Adipose tissue (tissue), 3 donors: ENCODE results near the gene HOXC10. TPM values are rescaled to one million over a fixed set of nuclear protein-coding genes. Genes with fewer than 3 reads are reported as not detected.

Experiments used
- H3K27ac ChIP-seq: one replicate; pipeline ENCODE4 v1.5.1; 2013; ENCODE audit warnings: low read depth, low read length
- WGBS, 3 donors: extraction: QIAGEN DNeasy Blood & Tissue Kit; methylation state at CpG; one replicate each; pipeline ENCODE4 v1.1.7; 2013; 5-methylcytosine and 5-hydroxymethylcytosine counted together
- polyA plus RNA-seq, 3 donors: library from polyadenylated mRNA; stranded (reverse); fragments of 200-250 nt; gene quantifications; one replicate each; pipeline ENCODE4 v1.2.3, GENCODE V29; 2013
- donor health status: healthy with polysubstance abuse.
- donor health status: Bipolar disorder and iron deficiency.
- donor health status: healthy.

HOXC10 gene
- polyA plus RNA-seq, 3 donors, result 0.22 to 0.63 TPM; not detected in 1

- 8 to 21% (median 20%) methylated on average over 15 to 16 of the region's 16 CpGs for WGBS, 3 donors
- no peak overlapping the region for H3K27ac ChIP-seq
These were observed 54.6 kb downstream of the HOXC10 start for GRCh38 chr12:54039417-54040147.

Other genes with a start within 250 kb of the HOXC10 start
- not detected for gene CISTR, start 233.2 kb upstream of the HOXC10 start, polyA plus RNA-seq
- gene HOXC13, start 46.3 kb upstream of the HOXC10 start, polyA plus RNA-seq, result under 1 TPM in 2 of 3 donors, not detected in 1; 0.03 to 0.45 TPM
- under 1 TPM in 1 of 3 donors, not detected in 2; 0.02 TPM for gene HOXC12, start 30.2 kb upstream of the HOXC10 start, polyA plus RNA-seq
- not detected for gene HOXC11, start 12.0 kb upstream of the HOXC10 start, polyA plus RNA-seq
- not detected for gene HOTAIR, start 10.2 kb upstream of the HOXC10 start, polyA plus RNA-seq
- 1 to 10 TPM in 1 of 3 donors, under 1 TPM in 2; 0.28 to 1.0 (median 0.45) TPM for gene HOXC9, start 15.0 kb downstream of the HOXC10 start, polyA plus RNA-seq
- under 1 TPM; 0.13 to 0.67 (median 0.33) TPM for gene HOXC8, start 23.8 kb downstream of the HOXC10 start, polyA plus RNA-seq
- gene HOXC6, start 43.3 kb downstream of the HOXC10 start, polyA plus RNA-seq, result 1 to 10 TPM in 1 of 3 donors, under 1 TPM in 2; 0.56 to 3.1 (median 0.95) TPM
- 1 to 10 TPM in 1 of 3 donors, under 1 TPM in 2; 0.14 to 2.0 (median 0.18) TPM for gene HOXC5, start 47.9 kb downstream of the HOXC10 start, polyA plus RNA-seq
- 1 to 10 TPM in 1 of 3 donors, under 1 TPM in 2; 0.18 to 5.6 (median 0.51) TPM for gene HOXC4, start 68.7 kb downstream of the HOXC10 start, polyA plus RNA-seq
- 10 to 100 TPM; 17.2 to 54.5 (median 38.0) TPM for gene SMUG1, start 203.8 kb downstream of the HOXC10 start, polyA plus RNA-seq